Colon (tissue), 2 donors: ENCODE results near the gene FSIP1.

Experiments used
- FAIRE-seq: peaks from 2 replicates; lab custom pipeline; 2012; peaks lifted over from hg19 to GRCh38; lab: Jason Lieb, UNC
- donor health status: control.
- donor health status: control.

FSIP1 gene

GRCh38 chr15:39645138-39645975, 137.3 kb downstream of the FSIP1 start:
- no peak for FAIRE-seq

- no peak for FAIRE-seq
Measured at GRCh38 chr15:39644136-39644535, 138.5 kb downstream of the FSIP1 start.

DNA sequence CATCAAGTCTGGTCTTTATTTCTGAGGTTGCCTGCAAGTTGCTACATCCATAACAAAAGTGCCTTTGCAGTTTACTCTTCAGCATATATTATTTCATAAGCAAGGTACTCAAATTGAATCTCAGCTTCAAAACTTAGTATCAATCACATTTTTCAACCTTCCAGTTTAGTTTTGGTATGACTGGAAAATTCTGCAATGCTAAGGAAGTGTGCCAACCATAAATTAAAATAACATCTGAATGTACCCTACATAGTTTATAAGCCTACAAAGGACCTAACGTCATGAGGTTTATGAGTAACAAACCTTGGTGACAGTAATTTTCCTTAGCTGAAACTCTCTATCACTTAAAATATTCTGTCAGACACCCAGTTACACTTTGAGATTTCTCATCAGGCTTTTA, 138.9 kb downstream of the FSIP1 start:
- peak; percentile 71 for FAIRE-seq

- FAIRE-seq, result no peak
Measured at GRCh38 chr15:39642011-39642640, 140.5 kb downstream of the FSIP1 start.

DNA sequence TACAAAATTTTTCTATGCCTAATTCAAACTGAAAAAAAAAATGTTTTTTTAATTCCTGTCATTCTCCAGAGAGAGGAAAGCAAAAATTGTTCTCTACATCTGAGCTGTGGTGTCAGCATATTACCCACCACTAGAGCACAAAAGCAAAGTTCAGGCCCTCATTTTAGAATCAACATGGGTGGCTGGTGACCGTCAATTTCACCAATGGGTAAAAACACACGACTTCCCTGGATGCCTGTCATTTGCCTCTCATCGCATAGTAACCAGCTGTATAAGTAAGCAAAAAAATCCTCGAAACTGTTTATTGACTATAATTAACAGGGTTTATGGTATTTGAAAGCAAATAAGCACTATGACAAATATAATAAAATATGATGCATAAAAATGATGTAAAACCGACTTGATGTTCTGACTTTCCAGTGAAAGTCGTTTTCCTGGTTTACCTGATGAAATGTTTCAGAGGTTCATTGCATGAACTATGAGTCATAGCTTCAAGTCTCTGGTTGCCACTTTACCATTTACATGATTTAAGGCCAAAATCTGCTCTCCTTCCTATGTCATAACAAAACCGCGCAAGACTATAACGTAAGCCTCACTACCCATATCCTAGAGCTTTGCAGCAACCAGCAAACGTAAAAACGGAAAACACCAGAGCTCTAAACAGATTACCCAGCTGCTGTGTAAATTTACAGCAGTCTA, 141.3 kb downstream of the FSIP1 start:
- peak; percentile 96 for FAIRE-seq

DNA sequence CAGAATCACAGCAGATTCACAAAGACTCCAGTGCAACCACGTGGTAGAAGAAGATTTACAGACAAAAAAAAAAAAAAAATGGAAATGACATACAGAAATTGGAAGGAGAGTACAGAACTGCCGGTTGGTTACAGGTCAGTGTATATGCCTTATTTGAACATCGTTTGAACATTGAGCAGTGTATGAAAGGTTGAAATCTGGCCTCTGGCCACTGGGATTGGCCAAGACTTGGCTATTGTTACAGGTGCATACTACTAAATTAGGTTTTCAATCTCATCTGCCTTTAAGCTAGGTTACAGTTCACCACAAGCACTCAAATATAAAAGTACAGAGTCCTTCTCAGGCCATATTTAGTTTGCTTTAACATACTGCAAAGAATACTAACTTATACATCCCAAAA, 142.0 kb downstream of the FSIP1 start:
- peak; percentile 85 for FAIRE-seq

GRCh38 chr15:39639037-39639436, 143.6 kb downstream of the FSIP1 start:
- FAIRE-seq, result no peak

DNA sequence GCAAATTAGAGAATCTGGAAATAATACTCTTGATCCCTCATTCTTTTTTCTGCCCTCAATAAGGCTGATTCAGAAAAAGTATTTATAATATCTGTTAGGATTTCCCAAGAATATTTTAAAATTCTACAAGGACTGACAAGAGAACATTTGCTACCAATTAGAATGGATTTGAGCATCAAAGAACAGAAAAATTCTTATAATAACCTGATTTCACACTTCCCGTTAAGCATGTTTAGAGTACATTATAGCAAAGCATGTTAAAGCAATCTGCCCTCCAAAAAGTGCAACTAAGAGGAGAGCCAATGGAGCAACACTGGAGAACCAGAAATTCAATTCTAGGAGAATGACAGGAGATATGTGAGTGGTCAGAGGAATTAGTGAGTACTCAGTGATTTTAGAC, 144.6 kb downstream of the FSIP1 start:
- no peak for FAIRE-seq

GRCh38 chr15:39631357-39631756, 151.3 kb downstream of the FSIP1 start:
- no peak for FAIRE-seq

- no peak for FAIRE-seq
Measured at GRCh38 chr15:39629906-39630305, 152.7 kb downstream of the FSIP1 start.

DNA sequence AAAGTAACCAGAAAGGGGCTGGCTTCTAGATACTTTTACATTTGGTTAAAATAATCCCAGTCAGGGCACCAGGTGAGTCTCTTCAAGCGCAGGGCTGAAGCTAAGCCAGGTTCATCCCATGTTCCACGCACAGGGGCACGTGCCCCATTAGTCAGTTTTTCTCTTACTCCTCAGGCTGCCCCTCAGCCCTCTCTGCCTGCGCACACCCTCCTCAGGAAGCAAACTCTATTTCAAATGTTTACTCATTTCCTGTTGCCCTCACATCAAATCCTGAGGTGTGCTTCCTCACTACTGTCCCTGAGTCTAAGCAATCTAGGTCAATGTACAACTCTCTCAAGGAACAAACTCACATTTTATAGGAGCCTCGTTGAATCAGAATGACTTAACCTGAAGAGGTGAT, 153.3 kb downstream of the FSIP1 start:
- FAIRE-seq, result no peak

GRCh38 chr15:39628546-39629257, 153.9 kb downstream of the FSIP1 start:
- no peak for FAIRE-seq

DNA sequence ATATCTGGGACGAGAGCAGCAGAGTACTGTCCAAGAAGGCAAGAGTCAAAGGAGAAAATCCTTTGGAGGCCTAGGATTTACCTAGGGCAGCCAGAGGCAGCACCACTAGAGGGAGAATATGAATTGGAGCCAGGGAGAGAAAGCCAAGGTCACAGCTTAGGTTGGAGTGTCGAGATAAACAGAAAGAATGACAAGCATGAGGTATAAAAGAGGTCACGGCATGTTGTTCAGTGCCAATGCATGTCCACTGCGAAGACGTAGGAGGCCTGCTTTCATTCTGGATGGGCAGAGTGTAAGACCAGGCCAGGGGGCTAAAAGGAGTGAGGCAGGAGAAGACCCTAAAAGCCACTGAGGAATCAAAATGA, 154.5 kb downstream of the FSIP1 start:
- no peak for FAIRE-seq

GRCh38 chr15:39627451-39628143, 155.0 kb downstream of the FSIP1 start:
- no peak for FAIRE-seq

DNA sequence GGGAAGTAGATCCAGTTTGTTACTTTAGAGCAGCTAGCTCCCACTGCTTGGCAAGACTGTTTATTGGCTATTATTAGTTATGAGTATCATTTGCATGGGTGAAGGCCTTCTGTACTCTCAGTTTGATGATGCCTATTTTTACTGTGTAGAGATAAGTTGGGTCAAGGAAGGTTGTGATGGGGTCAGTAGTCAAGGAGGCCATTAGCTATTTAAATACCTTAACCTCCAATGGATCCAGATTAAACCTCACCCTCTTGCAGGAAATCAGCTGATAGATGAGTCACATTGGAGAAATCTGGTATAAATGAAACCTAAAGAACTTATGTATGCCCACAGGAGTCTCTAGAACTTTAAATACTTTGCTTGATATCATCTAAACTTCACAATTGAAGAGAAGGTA, 156.8 kb downstream of the FSIP1 start:
- no peak for FAIRE-seq

GRCh38 chr15:39625451-39625850, 157.2 kb downstream of the FSIP1 start:
- no peak for FAIRE-seq

DNA sequence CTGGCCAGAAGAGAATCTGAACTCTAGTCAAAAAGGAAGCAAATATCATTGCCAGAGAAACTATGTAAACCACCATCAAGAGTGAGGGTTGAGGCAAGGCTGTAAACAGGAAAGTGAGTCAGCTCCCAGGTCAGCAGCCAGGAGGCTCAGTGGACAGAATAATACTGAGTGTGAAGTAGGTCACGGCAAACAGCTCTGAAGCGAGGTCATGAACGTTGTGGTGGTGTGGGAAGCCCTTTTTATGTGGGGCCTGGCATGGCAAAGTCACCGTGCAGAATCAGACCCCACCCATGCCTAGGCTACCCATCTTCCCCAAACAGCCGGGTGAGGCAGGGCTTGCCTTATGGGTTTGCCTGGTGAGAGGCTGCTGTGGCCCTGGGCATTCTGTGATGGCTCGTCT, 157.8 kb downstream of the FSIP1 start:
- no peak for FAIRE-seq

DNA sequence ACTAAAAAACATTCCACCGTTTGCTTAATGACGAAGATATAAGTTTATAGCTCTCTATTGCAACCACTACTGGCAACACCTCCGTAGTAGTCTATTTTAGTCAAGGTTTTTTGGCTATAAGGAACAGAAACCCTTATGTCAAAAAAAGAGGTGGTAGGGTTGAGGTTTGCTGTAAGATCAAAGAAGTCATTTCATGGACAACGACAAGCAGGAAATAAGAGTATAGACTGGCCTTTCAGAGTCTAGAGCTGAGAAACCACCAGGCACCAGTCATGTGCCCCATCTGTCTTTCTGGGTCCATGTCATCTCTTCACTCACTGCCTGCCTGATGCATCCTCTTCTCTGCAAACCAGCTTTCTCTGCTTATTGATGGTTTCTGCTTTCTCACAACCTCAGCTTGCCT, 159.1 kb downstream of the FSIP1 start:
- no peak for FAIRE-seq

- FAIRE-seq, result peak; percentile 97
Measured at GRCh38 chr15:39622660-39623516, 159.8 kb downstream of the FSIP1 start.

DNA sequence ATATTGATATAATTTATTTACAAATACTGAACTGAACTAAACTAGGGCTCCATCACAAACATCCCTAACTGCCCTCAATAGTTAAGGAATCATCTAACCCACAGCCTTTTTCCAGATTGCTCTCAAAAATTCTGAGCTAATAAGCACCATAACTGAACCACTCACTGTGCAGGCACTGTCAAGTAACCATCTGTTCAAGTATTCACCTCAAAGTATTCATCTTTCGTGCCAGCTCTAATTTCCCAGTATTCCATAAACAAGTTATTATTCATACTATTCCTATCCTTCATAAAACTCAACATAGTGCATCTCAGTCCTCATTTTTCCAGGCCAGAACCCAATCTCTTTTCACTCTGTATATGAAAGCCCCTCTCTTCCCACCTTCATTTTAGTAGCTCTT, 160.7 kb downstream of the FSIP1 start:
- no peak for FAIRE-seq

- FAIRE-seq, result no peak
Measured at GRCh38 chr15:39621210-39621609, 161.4 kb downstream of the FSIP1 start.
